ENCODE data around the gene MUC5AC.

- TF ChIP-seq CTCF (IDR thresholded peaks at IDR 0.05) (no peak), POLR2A (IDR thresholded peaks at IDR 0.05) (no peak)
These were observed 49.8 kb downstream of the MUC5AC start for GRCh38 chr11:1207401-1208143.
